ENCODE results near the gene TMEM120B. TPM values are rescaled to one million over a fixed set of nuclear protein-coding genes. Genes with fewer than 3 reads are reported as not detected.

The TMEM120B gene
- total RNA-seq, 2 experiments from 2014 or later, result 12.4 to 21.5 TPM

- no peak for DNase-seq (ENCODE audit: low spot score)
These were observed 12.9 kb downstream of the TMEM120B start for GRCh38 chr12:121725423-121725822.

GRCh38 chr12:121729021-121729420 lies 16.5 kb downstream of the TMEM120B start:
- no TSS peak for BruUV-seq (replicated peaks)
- POLR2A ChIA-PET, result no interaction called here
- Histone ChIP-seq H3K9me2 (ENCODE audit: insufficient read depth, low read length) (no peaks in the 10 kb centered on the region), H3K79me2 (ENCODE audit: insufficient read depth, low read depth, low read length) (0 out of 2 replicates have a peak, but pooled peaks cover 6% of the 10 kb centered on the region), H3K9me3 (ENCODE audit: low read length) (no peaks in the 10 kb centered on the region), H3K36me3 (ENCODE audit: insufficient read depth, low read length) (peaks cover 14% of the 10 kb centered on the region), H4K20me1 (ENCODE audit: insufficient read depth, low read length) (no peaks in the 10 kb centered on the region), H3K4me2 (ENCODE audit: low read length) (no peak overlapping the region), H3K4me3 (ENCODE audit: low read depth, low read length, poor library complexity, severe bottlenecking) (no peak overlapping the region), H3K27ac (ENCODE audit: low read depth, low read length, poor library complexity, severe bottlenecking) (no peak overlapping the region), H2AFZ (ENCODE audit: low read length) (no peak overlapping the region), H3K4me1 (ENCODE audit: insufficient read depth, low read length, poor library complexity, severe bottlenecking) (no peaks in the 10 kb centered on the region)
- intact Hi-C loops (cut with micrococcal nuclease; ENCODE audit: unreplicated experiment), result no loop called here
- no peak for DNase-seq (ENCODE audit: low spot score)
- no peak for TF ChIP-seq CTCF (conservative IDR thresholded peaks at IDR 0.05; ENCODE audit: low read length)
- TF ChIP-seq EZH2phosphoT487 (IDR thresholded peaks at IDR 0.05; ENCODE audit: borderline replicate concordance, low read depth, low read length), result no peak
- CTCF ChIA-PET (ENCODE audit: unreplicated experiment), result no interaction called here

More at GRCh38 chr12:121725423-121725822, 12.9 kb downstream of the TMEM120B start:
- CTCF ChIA-PET (ENCODE audit: unreplicated experiment), result no interaction called here
- H4K20me1 ChIP-seq (ENCODE audit: insufficient read depth, low read length), result no peaks in the 10 kb centered on the region
- TF ChIP-seq EZH2phosphoT487 (IDR thresholded peaks at IDR 0.05; ENCODE audit: borderline replicate concordance, low read depth, low read length) (no peak), CTCF (conservative IDR thresholded peaks at IDR 0.05; ENCODE audit: low read length) (no peak)
- H3K27ac ChIP-seq (ENCODE audit: low read depth, low read length, poor library complexity, severe bottlenecking), result no peak overlapping the region
- intact Hi-C loops (cut with micrococcal nuclease; ENCODE audit: unreplicated experiment), result no loop called here
- POLR2A ChIA-PET, result interaction anchor here (0.6 to 1.3 kb wide), 2 partner anchors 13 to 313 kb away, joined by 3 to 6 read pairs; partner anchors contain the start of gene TMEM120B
- H3K4me3 ChIP-seq (ENCODE audit: low read depth, low read length, poor library complexity, severe bottlenecking), result no peak overlapping the region
- no peak overlapping the region for H3K4me2 ChIP-seq (ENCODE audit: low read length)
- no peaks in the 10 kb centered on the region for H3K9me2 ChIP-seq (ENCODE audit: insufficient read depth, low read length)
- no TSS peak for BruUV-seq (replicated peaks)
- 0 out of 2 replicates have a peak, but pooled peaks cover 6% of the 10 kb centered on the region for H3K79me2 ChIP-seq (ENCODE audit: insufficient read depth, low read depth, low read length)
- H2AFZ ChIP-seq (ENCODE audit: low read length), result no peak overlapping the region
- no peaks in the 10 kb centered on the region for H3K9me3 ChIP-seq (ENCODE audit: low read length)
- H3K36me3 ChIP-seq (ENCODE audit: insufficient read depth, low read length), result peaks cover 14% of the 10 kb centered on the region
- no peaks in the 10 kb centered on the region for H3K4me1 ChIP-seq (ENCODE audit: insufficient read depth, low read length, poor library complexity, severe bottlenecking)

GRCh38 chr12:121731473-121731872 lies 18.9 kb downstream of the TMEM120B start:
- H3K9me3 ChIP-seq (ENCODE audit: low read length), result no peaks in the 10 kb centered on the region
- H4K20me1 ChIP-seq (ENCODE audit: insufficient read depth, low read length), result no peaks in the 10 kb centered on the region
- H3K9me2 ChIP-seq (ENCODE audit: insufficient read depth, low read length), result no peaks in the 10 kb centered on the region
- H3K36me3 ChIP-seq (ENCODE audit: insufficient read depth, low read length), result no peaks in the 10 kb centered on the region
- no TSS peak for BruUV-seq (replicated peaks)
- no peaks in the 10 kb centered on the region for H3K4me1 ChIP-seq (ENCODE audit: insufficient read depth, low read length, poor library complexity, severe bottlenecking)
- no peaks in the 10 kb centered on the region for H3K79me2 ChIP-seq (ENCODE audit: insufficient read depth, low read depth, low read length)
- intact Hi-C loops (cut with micrococcal nuclease; ENCODE audit: unreplicated experiment), result no loop called here
- no peak overlapping the region for H3K27ac ChIP-seq (ENCODE audit: low read depth, low read length, poor library complexity, severe bottlenecking)
- no peak overlapping the region for H3K4me2 ChIP-seq (ENCODE audit: low read length)
- no peak overlapping the region for H3K4me3 ChIP-seq (ENCODE audit: low read depth, low read length, poor library complexity, severe bottlenecking)
- POLR2A ChIA-PET, result no interaction called here
- no peak overlapping the region for H2AFZ ChIP-seq (ENCODE audit: low read length)
- no peak for TF ChIP-seq EZH2phosphoT487 (IDR thresholded peaks at IDR 0.05; ENCODE audit: borderline replicate concordance, low read depth, low read length)
- TF ChIP-seq CTCF (conservative IDR thresholded peaks at IDR 0.05; ENCODE audit: low read length), result no peak
- DNase-seq (ENCODE audit: low spot score), result no peak
- CTCF ChIA-PET (ENCODE audit: unreplicated experiment), result no interaction called here

Measured in OCI-LY7 (cell line).